Epithelial cell of prostate (primary cell): ENCODE data around the gene PCDHGA1.
A peak's percentile ranks its signal among the peaks of the same experiment; 100 is the strongest.

ENCODE experiments used
- DNase-seq: peaks from one replicate; pipeline ENCODE4 v3.0.0-alpha.2; 2011; ENCODE audit warnings: low read depth, low spot score
- H3K27ac ChIP-seq: fragments of 450-650 bp; 2 replicates; pipeline ENCODE4 v1.5.1; 2017; ENCODE audit warnings: mild to moderate bottlenecking

Gene PCDHGA1

DNA sequence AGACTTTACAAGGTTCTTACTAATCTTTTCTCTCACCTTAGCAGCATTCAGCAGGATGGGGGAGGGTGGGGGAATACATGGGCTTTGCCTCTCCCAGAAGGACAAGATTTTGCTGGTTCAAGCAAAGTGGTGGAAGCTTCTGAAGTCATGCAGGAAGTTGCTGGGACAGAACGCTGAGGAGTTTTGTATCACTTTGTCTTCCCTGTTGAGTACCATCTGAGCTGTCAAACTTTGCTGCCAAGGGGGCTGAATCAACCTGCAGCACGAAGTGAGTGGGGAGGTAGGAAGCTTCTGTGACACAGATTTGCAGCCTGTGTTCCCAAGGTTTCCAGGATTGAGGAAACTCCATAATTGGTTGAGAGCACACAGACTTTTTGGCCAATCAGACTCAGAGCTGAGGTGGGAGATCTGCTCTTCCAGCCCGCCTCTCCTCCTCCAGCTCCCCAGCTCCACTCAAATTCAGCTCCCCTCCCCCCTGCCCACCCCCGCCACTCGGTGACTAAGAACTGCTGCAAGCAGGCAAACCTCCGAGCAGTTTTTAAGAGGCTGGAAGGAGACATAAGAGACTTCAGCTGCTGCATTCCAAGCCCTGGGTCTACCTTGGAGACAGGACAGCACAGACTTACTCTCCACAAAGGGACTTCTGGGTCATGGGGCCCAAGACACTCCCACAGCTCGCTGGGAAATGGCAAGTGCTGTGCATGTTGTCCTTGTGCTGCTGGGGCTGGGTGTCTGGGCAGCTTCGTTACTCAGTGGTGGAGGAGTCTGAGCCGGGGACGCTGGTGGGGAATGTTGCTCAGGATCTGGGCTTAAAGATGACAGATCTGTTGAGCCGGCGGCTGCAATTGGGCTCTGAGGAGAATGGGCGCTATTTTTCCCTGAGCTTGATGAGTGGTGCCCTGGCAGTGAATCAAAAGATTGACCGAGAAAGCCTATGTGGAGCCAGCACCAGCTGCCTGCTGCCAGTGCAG, 158.6 kb downstream of the PCDHGA1 start, which contains the start of gene PCDHGC5:
TSS of gene PCDHGC5 (plus strand) at position 491 of the 971 bp plus-strand sequence. CDS start at position 651, 160 bp downstream.
- peak; percentile 61 for DNase-seq
- peak within 1 kb of the TSS; percentile 79 for H3K27ac ChIP-seq

DNA sequence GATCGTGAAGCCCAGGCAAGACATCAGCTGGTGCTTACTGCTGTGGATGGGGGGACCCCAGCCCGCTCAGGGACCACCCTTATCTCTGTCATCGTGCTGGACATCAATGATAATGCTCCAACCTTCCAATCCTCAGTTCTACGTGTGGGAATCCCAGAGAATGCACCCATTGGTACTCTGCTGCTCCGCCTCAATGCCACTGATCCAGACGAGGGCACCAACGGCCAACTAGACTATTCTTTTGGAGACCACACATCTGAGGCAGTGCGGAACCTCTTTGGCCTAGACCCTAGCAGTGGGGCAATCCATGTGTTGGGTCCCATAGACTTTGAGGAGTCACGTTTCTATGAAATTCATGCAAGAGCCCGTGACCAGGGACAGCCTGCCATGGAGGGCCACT, 159.5 kb downstream of the PCDHGA1 start:
- peak overlapping the region; percentile 79 for H3K27ac ChIP-seq

GRCh38 chr5:141490271-141490670, 160.0 kb downstream of the PCDHGA1 start:
- no peak overlapping the region for H3K27ac ChIP-seq
- no peak for DNase-seq

More for the DNA sequence above, 159.5 kb downstream of the PCDHGA1 start:
- DNase-seq, result no peak

DNA sequence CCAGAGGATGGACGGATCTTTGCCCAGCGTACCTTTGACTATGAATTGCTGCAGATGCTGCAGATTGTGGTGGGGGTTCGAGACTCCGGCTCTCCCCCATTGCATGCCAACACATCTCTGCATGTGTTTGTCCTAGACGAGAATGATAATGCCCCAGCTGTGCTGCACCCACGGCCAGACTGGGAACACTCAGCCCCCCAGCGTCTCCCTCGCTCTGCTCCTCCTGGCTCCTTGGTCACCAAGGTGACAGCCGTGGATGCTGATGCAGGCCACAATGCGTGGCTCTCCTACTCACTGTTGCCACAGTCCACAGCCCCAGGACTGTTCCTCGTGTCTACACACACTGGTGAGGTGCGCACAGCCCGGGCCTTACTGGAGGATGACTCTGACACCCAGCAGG, 160.5 kb downstream of the PCDHGA1 start:
- DNase-seq, result no peak
- H3K27ac ChIP-seq, result no peak overlapping the region

GRCh38 chr5:141491323-141492167, 161.2 kb downstream of the PCDHGA1 start:
- DNase-seq, result no peak
- no peak overlapping the region for H3K27ac ChIP-seq

- no peak for DNase-seq
Observed at GRCh38 chr5:141492168-141492885, 162.0 kb downstream of the PCDHGA1 start.

GRCh38 chr5:141493500-141494422, 163.4 kb downstream of the PCDHGA1 start:
- no peak overlapping the region for H3K27ac ChIP-seq
- no peak for DNase-seq

More at GRCh38 chr5:141492168-141492885, 162.0 kb downstream of the PCDHGA1 start:
- no peak overlapping the region for H3K27ac ChIP-seq

- H3K27ac ChIP-seq, result no peak overlapping the region
Observed at GRCh38 chr5:141494761-141495452, 164.6 kb downstream of the PCDHGA1 start.

GRCh38 chr5:141495453-141495811, 165.1 kb downstream of the PCDHGA1 start:
- no peak overlapping the region for H3K27ac ChIP-seq
- no peak for DNase-seq

More at GRCh38 chr5:141494761-141495452, 164.6 kb downstream of the PCDHGA1 start:
- DNase-seq, result no peak

DNA sequence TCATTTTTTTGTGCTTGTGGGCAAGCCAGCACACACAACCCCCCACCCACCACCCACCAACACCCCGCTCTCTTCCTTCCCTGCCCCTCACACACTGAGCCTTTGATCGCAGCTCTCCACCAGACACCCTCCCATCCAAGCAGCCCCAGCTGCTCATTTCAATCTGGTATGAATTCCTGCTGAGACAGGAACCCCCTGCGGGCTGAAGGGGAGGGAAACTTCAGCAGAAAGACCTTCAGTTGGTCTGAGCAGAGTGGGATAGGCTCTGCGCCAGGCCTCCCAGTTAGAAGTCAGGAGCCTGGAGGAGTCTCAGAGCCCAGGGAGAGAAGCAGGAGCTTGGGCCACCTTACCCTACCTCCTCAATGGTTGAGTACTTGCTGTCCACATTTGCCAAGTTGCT, 165.7 kb downstream of the PCDHGA1 start:
- no peak overlapping the region for H3K27ac ChIP-seq
- no peak for DNase-seq

DNA sequence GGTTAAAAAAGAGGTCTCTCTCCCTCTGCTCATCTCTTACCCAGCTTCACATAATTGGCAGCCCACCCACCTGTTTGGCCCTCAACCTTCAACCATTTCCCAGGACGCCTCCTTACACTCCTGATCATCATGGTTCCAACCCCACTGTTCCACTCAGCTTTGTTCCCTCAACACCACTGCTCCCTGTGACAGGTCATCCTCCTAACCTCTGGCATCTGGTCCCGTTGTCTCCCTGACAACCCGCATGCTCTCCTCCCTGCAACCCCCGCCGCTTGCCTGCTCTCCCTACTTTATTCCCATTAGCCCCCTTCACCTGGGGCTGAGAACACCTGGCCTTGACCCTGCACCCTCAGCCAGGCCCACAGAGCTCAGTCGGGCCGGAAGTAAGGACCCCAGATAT, 171.4 kb downstream of the PCDHGA1 start:
- DNase-seq, result no peak
- no peak overlapping the region for H3K27ac ChIP-seq

- H3K27ac ChIP-seq, result no peak overlapping the region
- DNase-seq, result no peak
Observed at GRCh38 chr5:141503681-141504080, 173.4 kb downstream of the PCDHGA1 start.

DNA sequence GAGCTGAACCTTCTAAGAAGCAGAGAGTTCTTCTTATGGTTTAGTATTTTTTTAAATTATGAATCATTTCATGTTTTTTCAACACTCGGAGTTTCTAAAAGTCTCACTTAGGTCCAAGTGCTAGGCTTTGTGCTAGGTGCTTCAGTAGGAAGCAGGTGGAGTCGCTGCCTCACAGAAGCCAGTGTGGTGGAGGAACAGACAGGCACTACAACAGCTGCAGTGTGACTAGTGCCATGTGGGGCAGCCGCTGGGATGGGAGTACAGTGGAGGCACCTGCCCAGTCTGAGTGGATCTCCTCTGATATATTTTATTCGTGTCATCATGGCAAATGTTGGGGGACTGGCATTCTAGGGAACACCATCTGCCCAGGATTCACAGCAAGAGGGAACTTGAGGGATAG, 173.9 kb downstream of the PCDHGA1 start:
- no peak for DNase-seq

GRCh38 chr5:141506381-141507155, 176.3 kb downstream of the PCDHGA1 start:
- peak overlapping the region; percentile 94 for H3K27ac ChIP-seq

More for the DNA sequence above, 173.9 kb downstream of the PCDHGA1 start:
- no peak overlapping the region for H3K27ac ChIP-seq

GRCh38 chr5:141507387-141508091, 177.2 kb downstream of the PCDHGA1 start:
- H3K27ac ChIP-seq, result peak overlapping the region; percentile 94
- no peak for DNase-seq

More at GRCh38 chr5:141506381-141507155, 176.3 kb downstream of the PCDHGA1 start:
- DNase-seq, result no peak

GRCh38 chr5:141508440-141508797, 178.1 kb downstream of the PCDHGA1 start:
- DNase-seq, result no peak

More at GRCh38 chr5:141508440-141508797, 178.1 kb downstream of the PCDHGA1 start:
- H3K27ac ChIP-seq, result peak overlapping the region; percentile 94
